H1 (cell line): ENCODE results near the gene SPATA16. TPM values are rescaled to one million over a fixed set of nuclear protein-coding genes. Genes with fewer than 3 reads are reported as not detected.

Source experiments
- ASH2L ChIP-seq: fragments of 200-600, 300-600 bp; sonication (generic); IDR thresholded peaks from one replicate; pipeline ENCODE4 v1.7.1; 2017; ENCODE audit warnings: low read length
- ATF2 ChIP-seq: IDR thresholded peaks from 2 replicates; pipeline ENCODE4 v1.6.1; 2012; ENCODE audit warnings: low read length, inconsistent platforms
- polyA plus RNA-seq, 7 experiments: library from polyadenylated mRNA; depleted of rRNA in 3 of 7; stranded (reverse) in 5 of 7; unstranded in 2 of 7; fragments of >200 nt in 5 of 7; fragments of 200-250 nt in 2 of 7; gene quantifications; 1 replicate in 5 of 7; 2 replicates in 1 of 7; 4 replicates in 1 of 7; pipeline versions ENCODE4 v1.2.1 to v1.2.3, GENCODE V29; 2011 to 2013; ENCODE audit warnings: missing spikeins in 2 of 7, mixed read lengths in 2 of 7
- total RNA-seq: library from RNA; stranded (reverse); fragmentation: NEBNext Ultra II Directional; extraction: Animal tissue kit (Norgen Biotek cat#: 25700); gene quantifications from 2 replicates; pipeline ENCODE4 v1.2.1, GENCODE V29; 2021

The SPATA16 gene
- total and polyA plus RNA-seq, 2 of the 8 experiments (the other 6 are each of a cell fraction or from before 2014, with no cell fraction given) = 0.05 to 2.7 TPM

- TF ChIP-seq ASH2L = no peak
- no peak for TF ChIP-seq ATF2
- TF ChIP-seq, all 59 proteins: peak for 0
Measured at GRCh38 chr3:172973799-172974198, 167.2 kb downstream of the SPATA16 start (continued).
